DOHH2 (cell line): Measurements from ENCODE around the gene TMEM18.

Source experiments
- H3F3A ChIP-seq: fragments of 200-600 bp; sonication (generic), shearing (Covaris generic); 2 replicates; pipeline ENCODE4 v1.6.0; 2016; ENCODE audit warnings: antibody characterized with exemption, mild to moderate bottlenecking; ENCODE audit not compliant: control insufficient read depth, insufficient read depth
- H3K27ac ChIP-seq: fragments of 200-600 bp; sonication (generic); 2 replicates; pipeline ENCODE4 v1.5.1; 2014; ENCODE audit warnings: low read depth, mild to moderate bottlenecking, low read length, moderate library complexity
- H3K27me3 ChIP-seq: fragments of 200-600 bp; sonication (generic); 2 replicates; pipeline ENCODE4 v1.6.1; 2014; ENCODE audit warnings: mild to moderate bottlenecking, low read length, mixed read lengths; ENCODE audit not compliant: control insufficient read depth
- H3K36me3 ChIP-seq: fragments of 200-600 bp; sonication (generic); 2 replicates; pipeline ENCODE4 v1.6.1; 2014; ENCODE audit warnings: mild to moderate bottlenecking, low read length, moderate library complexity, mixed read lengths; ENCODE audit not compliant: control insufficient read depth
- H3K4me1 ChIP-seq: fragments of 200-600 bp; sonication (generic); 2 replicates; pipeline ENCODE4 v1.6.1; 2014; ENCODE audit warnings: mild to moderate bottlenecking, low read length, mixed read lengths; ENCODE audit not compliant: control insufficient read depth
- H3K4me2 ChIP-seq: fragments of 200-600 bp; sonication (generic); 2 replicates; pipeline ENCODE4 v1.6.0; 2014; ENCODE audit warnings: mild to moderate bottlenecking, low read length, moderate library complexity
- H3K4me3 ChIP-seq: fragments of 200-600 bp; sonication (generic); 2 replicates; pipeline ENCODE4 v1.5.1; 2014; ENCODE audit warnings: mild to moderate bottlenecking, low read length, mixed read lengths
- H3K79me2 ChIP-seq: fragments of 200-600 bp; sonication (generic); 2 replicates; pipeline ENCODE4 v1.6.1; 2014; ENCODE audit warnings: mild to moderate bottlenecking, low read length, mixed read lengths; ENCODE audit not compliant: control insufficient read depth
- H3K9me2 ChIP-seq: fragments of 200-600 bp; sonication (generic); replicated peaks from 2 replicates; pipeline ENCODE4 v1.6.1; 2014; ENCODE audit warnings: mild to moderate bottlenecking, low read length, mixed read lengths; ENCODE audit not compliant: control insufficient read depth
- H3K9me3 ChIP-seq: fragments of 200-600 bp; sonication (generic); 2 replicates; pipeline ENCODE4 v1.6.1; 2014; ENCODE audit warnings: antibody characterized with exemption, low read length, mixed read lengths; ENCODE audit not compliant: control insufficient read depth, insufficient read depth
- H4K20me1 ChIP-seq: fragments of 200-600 bp; sonication (generic); 2 replicates; pipeline ENCODE4 v1.6.0; 2014; ENCODE audit warnings: low read depth, mild to moderate bottlenecking, antibody characterized with exemption, low read length, moderate library complexity; ENCODE audit not compliant: control insufficient read depth, insufficient read depth
- EZH2phosphoT487 ChIP-seq: fragments of 200-600 bp; sonication (generic); IDR thresholded peaks from 2 replicates; pipeline ENCODE4 v1.6.1; 2017; ENCODE audit warnings: borderline replicate concordance, mild to moderate bottlenecking, antibody characterized with exemption, low read length, moderate library complexity, mixed read lengths
- TF ChIP-seq, protein P1 (sequence below): fragments of 200-600 bp; sonication (generic); IDR thresholded peaks from one replicate; pipeline ENCODE4 v1.5.1; 2014; ENCODE audit warnings: antibody characterized with exemption, mild to moderate bottlenecking, low read depth, low read length; ENCODE audit not compliant: poor library complexity, severe bottlenecking

Gene TMEM18

DNA sequence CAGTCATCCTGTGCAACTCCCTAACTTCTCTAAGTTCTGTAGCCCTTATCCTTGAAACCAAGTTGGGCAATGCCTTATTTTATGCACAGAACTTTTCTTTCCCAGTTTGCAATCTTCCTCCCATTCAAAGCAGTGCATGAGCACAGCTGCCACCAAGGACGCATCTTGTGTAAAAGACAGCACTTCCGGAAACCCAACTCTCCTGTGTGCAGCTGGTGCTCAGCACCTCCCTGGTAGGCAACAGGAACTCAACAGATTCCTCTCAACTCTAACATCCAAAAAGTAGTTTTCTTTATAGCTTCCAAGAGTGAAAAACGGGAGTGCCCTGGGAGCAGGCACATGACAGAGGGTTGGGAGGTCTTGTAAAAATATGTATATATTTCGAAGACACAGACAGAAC is 2.2 kb downstream of the TMEM18 start:
- no peak overlapping the region for H3K4me3 ChIP-seq
- H3K79me2 ChIP-seq: peaks cover 64% of the 10 kb centered on the region
- no peaks in the 10 kb centered on the region for H3K27me3 ChIP-seq
- H3K27ac ChIP-seq: no peak overlapping the region
- no peak overlapping the region for H3K4me2 ChIP-seq
- no peaks in the 10 kb centered on the region for H3K9me2 ChIP-seq
- peaks cover 29% of the 10 kb centered on the region for H3K4me1 ChIP-seq
- no peaks in the 10 kb centered on the region for H3F3A ChIP-seq
- no peaks in the 10 kb centered on the region for H3K9me3 ChIP-seq
- H4K20me1 ChIP-seq: peaks cover 23% of the 10 kb centered on the region
- TF ChIP-seq, protein P1, sequence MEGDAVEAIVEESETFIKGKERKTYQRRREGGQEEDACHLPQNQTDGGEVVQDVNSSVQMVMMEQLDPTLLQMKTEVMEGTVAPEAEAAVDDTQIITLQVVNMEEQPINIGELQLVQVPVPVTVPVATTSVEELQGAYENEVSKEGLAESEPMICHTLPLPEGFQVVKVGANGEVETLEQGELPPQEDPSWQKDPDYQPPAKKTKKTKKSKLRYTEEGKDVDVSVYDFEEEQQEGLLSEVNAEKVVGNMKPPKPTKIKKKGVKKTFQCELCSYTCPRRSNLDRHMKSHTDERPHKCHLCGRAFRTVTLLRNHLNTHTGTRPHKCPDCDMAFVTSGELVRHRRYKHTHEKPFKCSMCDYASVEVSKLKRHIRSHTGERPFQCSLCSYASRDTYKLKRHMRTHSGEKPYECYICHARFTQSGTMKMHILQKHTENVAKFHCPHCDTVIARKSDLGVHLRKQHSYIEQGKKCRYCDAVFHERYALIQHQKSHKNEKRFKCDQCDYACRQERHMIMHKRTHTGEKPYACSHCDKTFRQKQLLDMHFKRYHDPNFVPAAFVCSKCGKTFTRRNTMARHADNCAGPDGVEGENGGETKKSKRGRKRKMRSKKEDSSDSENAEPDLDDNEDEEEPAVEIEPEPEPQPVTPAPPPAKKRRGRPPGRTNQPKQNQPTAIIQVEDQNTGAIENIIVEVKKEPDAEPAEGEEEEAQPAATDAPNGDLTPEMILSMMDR: no peak
- TF ChIP-seq EZH2phosphoT487: no peak
- H3K36me3 ChIP-seq: peaks cover 51% of the 10 kb centered on the region

DNA sequence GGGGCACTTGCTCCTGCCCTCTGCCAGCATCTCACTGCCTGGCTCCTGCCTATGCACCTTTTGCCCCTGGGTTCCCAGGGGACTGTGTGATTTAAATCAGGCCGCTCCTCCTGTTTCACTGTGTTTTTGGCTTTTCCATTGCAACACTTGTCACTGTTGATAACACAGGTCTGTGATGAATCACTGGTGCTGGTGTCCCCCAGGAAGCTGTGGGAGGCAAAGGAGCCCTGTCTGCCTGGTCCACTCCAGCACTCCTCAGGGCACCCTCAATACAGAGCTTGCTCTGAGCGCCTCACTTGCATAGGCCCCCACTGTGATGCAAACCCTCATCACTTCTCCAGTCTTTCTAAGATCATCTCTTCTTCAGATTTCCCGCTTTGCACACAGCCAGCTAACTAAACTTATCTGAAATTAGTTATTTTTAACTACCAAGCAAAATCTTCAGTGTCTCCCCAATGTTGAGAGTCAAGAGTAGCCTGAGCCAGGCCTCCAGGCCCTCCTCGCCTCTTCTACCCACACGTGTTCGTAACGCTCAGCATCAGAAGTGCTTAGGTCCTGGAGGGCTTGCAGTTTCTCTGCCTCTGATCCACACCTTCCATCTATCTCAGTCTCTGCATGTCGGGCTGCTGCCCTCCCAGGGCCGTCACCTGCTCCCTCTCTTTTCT is 2.8 kb downstream of the TMEM18 start:
- no peak overlapping the region for H3K4me2 ChIP-seq
- H3K9me2 ChIP-seq: no peaks in the 10 kb centered on the region
- H3K4me1 ChIP-seq: peaks cover 29% of the 10 kb centered on the region
- peaks cover 23% of the 10 kb centered on the region for H4K20me1 ChIP-seq
- no peak for TF ChIP-seq EZH2phosphoT487
- TF ChIP-seq, protein P1: no peak
- H3K9me3 ChIP-seq: no peaks in the 10 kb centered on the region
- H3K36me3 ChIP-seq: peaks cover 57% of the 10 kb centered on the region
- peaks cover 64% of the 10 kb centered on the region for H3K79me2 ChIP-seq
- no peak overlapping the region for H3K4me3 ChIP-seq
- H3F3A ChIP-seq: no peaks in the 10 kb centered on the region
- H3K27me3 ChIP-seq: no peaks in the 10 kb centered on the region
- H3K27ac ChIP-seq: no peak overlapping the region

DNA sequence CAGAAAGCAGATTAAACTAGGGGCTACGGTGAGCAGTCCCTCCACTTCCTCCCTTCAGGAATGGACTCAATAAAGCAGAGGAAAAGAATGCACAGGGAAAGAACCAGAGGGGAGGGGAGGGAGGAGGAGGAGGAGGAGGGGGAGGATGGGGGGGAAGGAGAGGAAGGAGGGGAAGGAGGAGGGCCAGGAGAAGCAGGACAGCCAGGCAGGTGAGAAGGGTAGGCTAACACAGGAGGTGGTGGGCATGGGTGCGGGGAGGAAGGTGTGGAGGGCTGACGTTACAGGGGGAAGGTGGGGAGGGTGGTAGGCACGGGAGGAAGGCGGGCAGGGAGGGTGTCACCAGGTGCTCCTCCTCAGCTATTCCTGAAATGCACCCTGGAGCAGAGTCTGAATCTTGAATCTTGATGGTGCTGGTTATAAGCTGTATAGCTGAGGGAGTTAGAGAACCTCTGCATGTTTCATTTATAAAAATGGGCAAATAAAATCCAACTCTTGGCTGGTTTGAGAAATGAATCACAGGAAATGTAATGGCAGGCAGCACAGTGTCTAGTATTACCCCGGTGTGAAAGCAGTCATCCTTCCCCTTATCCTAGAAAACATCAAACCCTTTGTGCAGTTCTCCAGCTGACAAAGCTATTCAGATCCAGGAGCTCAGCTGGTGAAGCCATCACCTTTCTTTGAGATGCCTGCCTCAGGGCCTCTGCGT is 3.4 kb downstream of the TMEM18 start:
- no peak overlapping the region for H3K27ac ChIP-seq
- H3K36me3 ChIP-seq: peaks cover 63% of the 10 kb centered on the region
- H3K4me3 ChIP-seq: no peak overlapping the region
- H3F3A ChIP-seq: no peaks in the 10 kb centered on the region
- peaks cover 29% of the 10 kb centered on the region for H3K4me1 ChIP-seq
- H3K79me2 ChIP-seq: peaks cover 60% of the 10 kb centered on the region
- peaks cover 23% of the 10 kb centered on the region for H4K20me1 ChIP-seq
- H3K4me2 ChIP-seq: no peak overlapping the region
- H3K9me2 ChIP-seq: no peaks in the 10 kb centered on the region
- no peaks in the 10 kb centered on the region for H3K27me3 ChIP-seq
- H3K9me3 ChIP-seq: no peaks in the 10 kb centered on the region
- TF ChIP-seq EZH2phosphoT487: no peak
- TF ChIP-seq, protein P1: no peak
